OCI-LY7 (cell line): ENCODE results near the gene KIAA0232. TPM values are rescaled to one million over a fixed set of nuclear protein-coding genes. Genes with fewer than 3 reads are reported as not detected.

ENCODE experiments used
- BruUV-seq: library from RNA; stranded (reverse); fragments of 400-500 nt; replicated peaks from 2 replicates; lab custom pipeline; 2021; lab: Mats Ljungman, UMichigan
- CTCF ChIA-PET: fragments of 300-600 bp; sonication (Branson Sonifier 250); formaldehyde crosslinking; loops from one replicate; lab custom pipeline; 2022; ENCODE audit warnings: antibody characterized with exemption; ENCODE audit not compliant: unreplicated experiment; lab: Charles Lee
- POLR2A ChIA-PET: fragments of 300-600 bp; sonication (Branson Sonifier 250); formaldehyde crosslinking; loops from one replicate; lab custom pipeline; 2022; ENCODE audit warnings: antibody characterized with exemption; lab: Charles Lee
- DNase-seq: peaks from one replicate; pipeline ENCODE4 v3.0.0-alpha.2; 2015; ENCODE audit warnings: low spot score
- H2AFZ ChIP-seq: fragments of 200-600 bp; sonication (generic), shearing (Covaris generic); 2 replicates; pipeline ENCODE4 v1.6.1; 2014; ENCODE audit warnings: mild to moderate bottlenecking, antibody characterized with exemption, low read length, moderate library complexity
- H3K27ac ChIP-seq: fragments of 200-600 bp; sonication (generic); 2 replicates; pipeline ENCODE4 v1.5.1; 2014; ENCODE audit warnings: mixed run types, low read depth, mild to moderate bottlenecking, moderate library complexity, low read length, inconsistent platforms; ENCODE audit not compliant: poor library complexity, severe bottlenecking
- H3K36me3 ChIP-seq: fragments of 200-600 bp; sonication (generic); 2 replicates; pipeline ENCODE4 v1.6.1; 2014; ENCODE audit warnings: mild to moderate bottlenecking, antibody characterized with exemption, low read length, moderate library complexity, mixed read lengths; ENCODE audit not compliant: insufficient read depth
- H3K4me1 ChIP-seq: fragments of 200-600 bp; sonication (generic); 2 replicates; pipeline ENCODE4 v1.5.1; 2014; ENCODE audit warnings: mild to moderate bottlenecking, low read length; ENCODE audit not compliant: insufficient read depth, poor library complexity, severe bottlenecking
- H3K4me2 ChIP-seq: fragments of 200-600 bp; sonication (generic); 2 replicates; pipeline ENCODE4 v1.6.1; 2014; ENCODE audit warnings: mild to moderate bottlenecking, low read length
- H3K4me3 ChIP-seq: fragments of 200-600 bp; sonication (generic); 2 replicates; pipeline ENCODE4 v1.5.1; 2014; ENCODE audit warnings: mild to moderate bottlenecking, low read depth, low read length; ENCODE audit not compliant: poor library complexity, severe bottlenecking
- H3K79me2 ChIP-seq: fragments of 200-600 bp; sonication (generic); 2 replicates; pipeline ENCODE4 v1.6.1; 2016; ENCODE audit warnings: low read depth, mild to moderate bottlenecking, low read length, moderate library complexity, mixed read lengths; ENCODE audit not compliant: insufficient read depth
- H3K9me2 ChIP-seq: fragments of 200-600 bp; sonication (generic); 2 replicates; pipeline ENCODE4 v1.6.1; 2016; ENCODE audit warnings: mild to moderate bottlenecking, low read length, mixed read lengths; ENCODE audit not compliant: insufficient read depth
- H3K9me3 ChIP-seq: fragments of 200-600 bp; sonication (generic); 2 replicates; pipeline ENCODE4 v1.6.1; 2014; ENCODE audit warnings: mild to moderate bottlenecking, mixed run types, low read length, mixed read lengths
- H4K20me1 ChIP-seq: fragments of 200-600 bp; sonication (generic); 2 replicates; pipeline ENCODE4 v1.6.1; 2014; ENCODE audit warnings: mild to moderate bottlenecking, antibody characterized with exemption, low read length, moderate library complexity, mixed read lengths; ENCODE audit not compliant: insufficient read depth
- EZH2phosphoT487 ChIP-seq: fragments of 200-600 bp; sonication (generic); IDR thresholded peaks from 2 replicates; pipeline ENCODE4 v1.6.1; 2018; ENCODE audit warnings: low read depth, borderline replicate concordance, mild to moderate bottlenecking, mixed run types, antibody characterized with exemption, low read length, moderate library complexity, mixed read lengths
- intact Hi-C: fragments of 100-400 bp; cut with micrococcal nuclease; formaldehyde crosslinking; loops from one replicate; pipeline ENCODE4 v1.10.0; 2022; ENCODE audit not compliant: unreplicated experiment
- total RNA-seq, 2 experiments: library from RNA; depleted of rRNA in 1 of 2; stranded (reverse); fragments of >200 nt in 1 of 2; shearing (Covaris generic) in 1 of 2; gene quantifications; 2 replicates each; pipeline ENCODE4 v1.2.3, GENCODE V29; 2014 to 2022
- TF ChIP-seq, protein P1 (sequence below): fragments of 200-600 bp; sonication (generic); conservative IDR thresholded peaks from 2 replicates; pipeline ENCODE4 v1.5.1; 2014; ENCODE audit warnings: mild to moderate bottlenecking, antibody characterized with exemption, low read length, moderate library complexity, mixed read lengths

Gene KIAA0232
- total RNA-seq, 2 experiments from 2014 or later: 7.5 to 13.5 TPM

DNA sequence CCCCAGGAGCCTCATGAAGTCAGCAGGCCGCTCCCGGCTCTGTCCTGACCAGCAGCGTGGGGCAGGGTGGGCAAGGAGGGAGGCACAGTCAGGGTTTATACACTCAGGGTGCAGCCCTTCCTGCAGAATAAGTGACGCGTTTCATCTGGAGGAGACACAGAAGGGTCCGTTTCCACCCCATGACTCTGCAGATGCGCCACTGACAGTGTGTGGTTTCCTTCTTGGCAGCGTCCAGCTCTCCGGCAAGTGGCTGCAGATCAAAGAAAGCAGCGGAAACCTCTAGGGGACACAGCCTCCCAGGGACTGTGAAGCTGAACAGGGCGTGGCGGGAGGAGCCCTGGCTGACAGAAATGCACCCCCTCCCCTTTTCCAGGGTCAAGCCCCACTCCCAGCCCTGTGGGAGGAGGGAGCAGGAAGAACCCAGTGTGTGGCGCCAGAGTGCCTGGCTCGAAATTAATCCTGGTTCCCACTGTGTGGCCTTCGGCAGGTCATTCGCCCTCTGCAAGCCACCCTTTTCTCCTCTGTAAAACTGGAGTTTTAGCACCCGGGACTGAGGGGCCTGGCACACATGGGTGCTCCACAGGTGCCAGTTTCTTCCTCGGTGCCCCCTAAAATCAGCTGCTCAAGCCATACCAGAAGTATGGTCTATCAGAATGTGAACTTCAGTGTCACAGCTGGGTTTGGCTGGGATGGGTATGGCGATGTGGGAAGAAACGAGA is 109.8 kb downstream of the KIAA0232 start:
- ChIA-PET CTCF (no interaction called here), POLR2A (no interaction called here)
- intact Hi-C loops: no loop called here
- DNase-seq: no peak
- Histone ChIP-seq H3K27ac (no peak overlapping the region), H3K36me3 (no peaks in the 10 kb centered on the region), H3K79me2 (no peaks in the 10 kb centered on the region), H3K4me1 (no peaks in the 10 kb centered on the region), H2AFZ (no peak overlapping the region), H3K9me2 (no peaks in the 10 kb centered on the region), H3K4me2 (no peak overlapping the region), H3K4me3 (no peak overlapping the region), H3K9me3 (peaks cover 10% of the 10 kb centered on the region), H4K20me1 (no peaks in the 10 kb centered on the region)
- BruUV-seq: no TSS peak
- TF ChIP-seq, protein P1, sequence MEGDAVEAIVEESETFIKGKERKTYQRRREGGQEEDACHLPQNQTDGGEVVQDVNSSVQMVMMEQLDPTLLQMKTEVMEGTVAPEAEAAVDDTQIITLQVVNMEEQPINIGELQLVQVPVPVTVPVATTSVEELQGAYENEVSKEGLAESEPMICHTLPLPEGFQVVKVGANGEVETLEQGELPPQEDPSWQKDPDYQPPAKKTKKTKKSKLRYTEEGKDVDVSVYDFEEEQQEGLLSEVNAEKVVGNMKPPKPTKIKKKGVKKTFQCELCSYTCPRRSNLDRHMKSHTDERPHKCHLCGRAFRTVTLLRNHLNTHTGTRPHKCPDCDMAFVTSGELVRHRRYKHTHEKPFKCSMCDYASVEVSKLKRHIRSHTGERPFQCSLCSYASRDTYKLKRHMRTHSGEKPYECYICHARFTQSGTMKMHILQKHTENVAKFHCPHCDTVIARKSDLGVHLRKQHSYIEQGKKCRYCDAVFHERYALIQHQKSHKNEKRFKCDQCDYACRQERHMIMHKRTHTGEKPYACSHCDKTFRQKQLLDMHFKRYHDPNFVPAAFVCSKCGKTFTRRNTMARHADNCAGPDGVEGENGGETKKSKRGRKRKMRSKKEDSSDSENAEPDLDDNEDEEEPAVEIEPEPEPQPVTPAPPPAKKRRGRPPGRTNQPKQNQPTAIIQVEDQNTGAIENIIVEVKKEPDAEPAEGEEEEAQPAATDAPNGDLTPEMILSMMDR: no peak
- TF ChIP-seq EZH2phosphoT487: no peak

DNA sequence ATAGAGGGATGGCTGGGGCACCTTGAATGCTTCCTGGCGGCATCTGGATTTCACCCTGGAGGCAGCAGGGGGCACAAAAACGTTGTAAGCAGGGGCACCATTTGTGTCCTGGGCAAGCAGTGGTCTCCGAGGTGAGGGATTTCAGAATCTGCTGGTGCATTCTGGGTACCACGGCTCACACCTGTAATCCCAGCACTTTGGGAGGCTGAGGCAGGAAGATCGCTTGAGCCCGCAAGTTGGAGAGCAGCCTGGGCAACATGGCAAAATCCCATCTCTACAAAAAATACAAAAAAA is 110.3 kb downstream of the KIAA0232 start:
- Histone ChIP-seq H3K4me2 (no peak overlapping the region), H3K9me3 (peaks cover 10% of the 10 kb centered on the region), H3K4me1 (no peaks in the 10 kb centered on the region), H4K20me1 (no peaks in the 10 kb centered on the region), H3K4me3 (no peak overlapping the region), H3K79me2 (no peaks in the 10 kb centered on the region), H3K27ac (no peak overlapping the region), H3K36me3 (no peaks in the 10 kb centered on the region), H3K9me2 (no peaks in the 10 kb centered on the region), H2AFZ (no peak overlapping the region)
- ChIA-PET POLR2A (no interaction called here), CTCF (no interaction called here)
- no peak for TF ChIP-seq EZH2phosphoT487
- TF ChIP-seq, protein P1: no peak
- intact Hi-C loops: no loop called here
- no peak for DNase-seq
- no TSS peak for BruUV-seq

DNA sequence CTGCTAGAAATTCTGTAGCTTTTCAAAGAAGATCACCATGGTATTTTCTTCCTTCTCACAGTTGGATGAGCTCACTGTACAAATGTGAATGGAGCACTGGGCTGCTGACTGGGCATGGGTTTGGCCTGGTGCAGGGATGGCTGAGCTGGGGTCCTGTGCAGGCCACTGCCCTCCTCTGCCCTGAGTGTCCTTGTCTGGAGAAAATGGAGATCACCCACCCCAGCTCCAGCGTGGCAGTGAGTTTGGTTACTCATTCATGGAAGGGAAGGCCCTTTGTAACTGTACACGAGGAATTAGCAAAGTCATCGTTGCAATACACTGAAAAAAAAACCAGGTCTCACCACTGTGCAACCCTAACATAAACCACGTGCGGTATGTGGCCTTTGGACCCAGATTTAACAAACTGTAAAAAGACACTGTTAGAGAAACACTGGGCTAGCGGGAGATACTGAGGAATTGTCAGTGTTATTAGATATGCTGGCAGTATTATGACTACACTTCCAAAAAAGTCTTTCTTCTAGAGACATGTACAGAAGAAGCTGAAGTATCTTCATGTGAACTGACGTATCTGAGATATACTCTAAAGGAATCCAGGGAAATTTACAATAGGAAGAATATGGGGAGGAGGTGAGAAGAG is 111.0 kb downstream of the KIAA0232 start:
- no peak overlapping the region for H3K27ac ChIP-seq
- ChIA-PET POLR2A (interaction anchor here (0.6 kb wide), 1 partner anchor 485 kb away, joined by 3 read pairs; no protein-coding TSS in a partner anchor), CTCF (no interaction called here)
- peaks cover 10% of the 10 kb centered on the region for H3K9me3 ChIP-seq
- no peaks in the 10 kb centered on the region for H3K36me3 ChIP-seq
- no peak for DNase-seq
- no peak overlapping the region for H3K4me3 ChIP-seq
- TF ChIP-seq, protein P1: no peak
- no peak for TF ChIP-seq EZH2phosphoT487
- no TSS peak for BruUV-seq
- no peaks in the 10 kb centered on the region for H3K4me1 ChIP-seq
- no peak overlapping the region for H3K4me2 ChIP-seq
- H4K20me1 ChIP-seq: no peaks in the 10 kb centered on the region
- H3K79me2 ChIP-seq: no peaks in the 10 kb centered on the region
- intact Hi-C loops: no loop called here
- no peaks in the 10 kb centered on the region for H3K9me2 ChIP-seq
- 0 out of 2 replicates have a peak overlapping the region, but pooled peaks have one; percentile 23 for H2AFZ ChIP-seq
